OCI-LY1 (cell line): ENCODE measurements around the gene GMCL2.

ENCODE experiments used
- H2AFZ ChIP-seq: fragments of 200-600 bp; sonication (generic), shearing (Covaris generic); 2 replicates; pipeline ENCODE4 v1.6.0; 2014; ENCODE audit warnings: antibody characterized with exemption, mild to moderate bottlenecking, low read length
- H3F3A ChIP-seq: fragments of 200-600 bp; sonication (generic), shearing (Covaris generic); 2 replicates; pipeline ENCODE4 v1.6.0; 2014; ENCODE audit warnings: mild to moderate bottlenecking, antibody characterized with exemption, low read length, moderate library complexity; ENCODE audit not compliant: insufficient read depth
- H3K27ac ChIP-seq: fragments of 200-600 bp; sonication (generic); 2 replicates; pipeline ENCODE4 v1.5.1; 2014; ENCODE audit warnings: low read length, mixed run types, mild to moderate bottlenecking, low read depth; ENCODE audit not compliant: poor library complexity, severe bottlenecking
- H3K27me3 ChIP-seq: fragments of 200-600 bp; sonication (generic); 2 replicates; pipeline ENCODE4 v1.6.0; 2014; ENCODE audit warnings: antibody characterized with exemption, mild to moderate bottlenecking, low read length, moderate library complexity; ENCODE audit not compliant: insufficient read depth
- H3K36me3 ChIP-seq: fragments of 200-600 bp; sonication (generic); 2 replicates; pipeline ENCODE4 v1.6.1; 2014; ENCODE audit warnings: mild to moderate bottlenecking, antibody characterized with exemption, low read length, moderate library complexity, mixed read lengths; ENCODE audit not compliant: insufficient read depth
- H3K4me1 ChIP-seq: fragments of 200-600 bp; sonication (generic); 2 replicates; pipeline ENCODE4 v1.5.1; 2014; ENCODE audit warnings: mild to moderate bottlenecking, low read length, moderate library complexity; ENCODE audit not compliant: insufficient read depth, severe bottlenecking
- H3K4me2 ChIP-seq: fragments of 200-600 bp; sonication (generic), shearing (Covaris generic); 2 replicates; pipeline ENCODE4 v1.6.1; 2014; ENCODE audit warnings: low read length
- H3K4me3 ChIP-seq: fragments of 200-600 bp; sonication (generic); 2 replicates; pipeline ENCODE4 v1.5.1; 2014; ENCODE audit warnings: low read length, low read depth, mild to moderate bottlenecking, mixed read lengths; ENCODE audit not compliant: poor library complexity, severe bottlenecking
- H3K79me2 ChIP-seq: fragments of 200-600 bp; shearing (Covaris generic); 2 replicates; pipeline ENCODE4 v1.6.1; 2016; ENCODE audit warnings: mixed run types, low read length, mixed read lengths; ENCODE audit not compliant: insufficient read depth
- H3K9ac ChIP-seq: fragments of 200-600 bp; sonication (generic), shearing (Covaris generic); 2 replicates; pipeline ENCODE4 v1.6.1; 2014; ENCODE audit warnings: mild to moderate bottlenecking, low read length, mixed read lengths
- H3K9me2 ChIP-seq: fragments of 200-600 bp; sonication (generic), shearing (Covaris generic); 2 replicates; pipeline ENCODE4 v1.6.1; 2014; ENCODE audit warnings: low read depth, mild to moderate bottlenecking, low read length, mixed read lengths
- H3K9me3 ChIP-seq: fragments of 200-600 bp; shearing (Covaris generic); 2 replicates; pipeline ENCODE4 v1.6.1; 2014; ENCODE audit warnings: low read length, mixed read lengths
- H4K20me1 ChIP-seq: fragments of 200-600 bp; sonication (generic), shearing (Covaris generic); 2 replicates; pipeline ENCODE4 v1.6.0; 2016; ENCODE audit warnings: mild to moderate bottlenecking, low read length; ENCODE audit not compliant: insufficient read depth
- CTCF ChIP-seq: fragments of 200-600 bp; sonication (generic), shearing (Covaris generic); IDR thresholded peaks from 2 replicates; pipeline ENCODE4 v1.5.1; 2017; ENCODE audit warnings: mild to moderate bottlenecking, antibody characterized with exemption, low read length, moderate library complexity, mixed read lengths
- EZH2 ChIP-seq: fragments of 200-600 bp; sonication (generic), shearing (Covaris generic); IDR thresholded peaks from 2 replicates; pipeline ENCODE4 v1.8.0; 2017; ENCODE audit warnings: borderline replicate concordance, mixed run types, mild to moderate bottlenecking, antibody characterized with exemption, low read length, moderate library complexity, mixed read lengths

Gene GMCL2

DNA sequence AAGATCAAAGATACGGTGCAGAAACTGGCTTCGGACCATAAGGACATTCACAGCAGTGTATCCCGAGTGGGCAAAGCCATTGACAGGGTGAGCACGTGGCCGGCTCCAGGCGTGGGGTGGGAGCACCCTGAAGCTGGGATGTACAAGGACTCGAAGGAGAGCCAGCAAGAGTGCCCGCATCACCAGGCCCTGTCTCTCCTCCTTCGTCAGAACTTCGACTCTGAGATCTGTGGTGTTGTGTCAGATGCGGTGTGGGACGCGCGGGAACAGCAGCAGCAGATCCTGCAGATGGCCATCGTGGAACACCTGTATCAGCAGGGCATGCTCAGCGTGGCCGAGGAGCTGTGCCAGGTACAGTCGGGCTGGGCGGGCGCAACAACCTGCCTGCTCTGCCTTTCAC, 44.5 kb downstream of the GMCL2 start:
- H3F3A ChIP-seq = no peaks in the 10 kb centered on the region
- H3K9ac ChIP-seq = no peak overlapping the region
- H3K79me2 ChIP-seq = no peaks in the 10 kb centered on the region
- TF ChIP-seq CTCF (no peak), EZH2 (no peak)
- H3K27ac ChIP-seq = no peak overlapping the region
- H2AFZ ChIP-seq = no peak overlapping the region
- no peaks in the 10 kb centered on the region for H3K9me2 ChIP-seq
- no peaks in the 10 kb centered on the region for H3K4me1 ChIP-seq
- no peaks in the 10 kb centered on the region for H4K20me1 ChIP-seq
- H3K27me3 ChIP-seq = no peaks in the 10 kb centered on the region
- no peaks in the 10 kb centered on the region for H3K9me3 ChIP-seq
- no peak overlapping the region for H3K4me3 ChIP-seq
- peaks cover 87% of the 10 kb centered on the region for H3K36me3 ChIP-seq
- H3K4me2 ChIP-seq = no peak overlapping the region

- Histone ChIP-seq H3K27ac (no peak overlapping the region), H3K79me2 (no peaks in the 10 kb centered on the region), H3K4me1 (no peaks in the 10 kb centered on the region), H3F3A (no peaks in the 10 kb centered on the region), H3K4me3 (no peak overlapping the region), H3K9me3 (no peaks in the 10 kb centered on the region), H3K9ac (no peak overlapping the region), H2AFZ (no peak overlapping the region), H3K9me2 (no peaks in the 10 kb centered on the region), H3K36me3 (peaks cover 85% of the 10 kb centered on the region), H3K4me2 (no peak overlapping the region), H4K20me1 (no peaks in the 10 kb centered on the region), H3K27me3 (no peaks in the 10 kb centered on the region)
- no peak for TF ChIP-seq CTCF
- TF ChIP-seq EZH2 = no peak
These were observed 45.6 kb downstream of the GMCL2 start for GRCh38 chr5:178141550-178141949.

DNA sequence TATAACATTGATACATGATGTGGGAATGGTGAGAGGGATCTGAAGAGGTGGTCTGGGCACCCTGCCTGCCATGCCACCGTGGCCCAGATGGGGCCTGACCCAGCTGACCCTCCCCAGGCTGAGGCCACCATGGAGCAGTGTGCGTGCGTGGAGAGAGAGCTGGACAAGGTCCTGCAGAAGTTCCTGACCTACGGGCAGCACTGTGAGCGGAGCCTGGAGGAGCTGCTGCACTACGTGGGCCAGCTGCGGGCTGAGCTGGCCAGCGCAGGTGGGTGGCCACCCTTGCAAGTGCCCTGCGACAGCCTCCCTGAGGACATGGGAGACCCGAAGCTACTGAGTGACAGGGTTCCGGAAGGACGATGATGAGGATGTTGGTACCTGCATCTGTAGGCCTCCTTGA, 49.2 kb downstream of the GMCL2 start:
- peaks cover 86% of the 10 kb centered on the region for H3K36me3 ChIP-seq
- no peaks in the 10 kb centered on the region for H3K9me3 ChIP-seq
- no peak overlapping the region for H3K27ac ChIP-seq
- no peak for TF ChIP-seq CTCF
- TF ChIP-seq EZH2 = no peak
- H3K4me3 ChIP-seq = no peak overlapping the region
- no peaks in the 10 kb centered on the region for H3K27me3 ChIP-seq
- no peaks in the 10 kb centered on the region for H4K20me1 ChIP-seq
- H2AFZ ChIP-seq = no peak overlapping the region
- no peaks in the 10 kb centered on the region for H3K9me2 ChIP-seq
- no peaks in the 10 kb centered on the region for H3F3A ChIP-seq
- no peak overlapping the region for H3K9ac ChIP-seq
- no peaks in the 10 kb centered on the region for H3K4me1 ChIP-seq
- H3K4me2 ChIP-seq = no peak overlapping the region
- H3K79me2 ChIP-seq = peaks cover 11% of the 10 kb centered on the region
